HG03103 (cell line): ENCODE measurements around the gene THTPA.

Experiments
- ATAC-seq: cut with Tn5 transposase; IDR thresholded peaks from one replicate; pipeline ENCODE4 v1.9.1; 2021; ENCODE audit warnings: low read depth; ENCODE audit not compliant: unreplicated experiment

THTPA gene

GRCh38 chr14:23555882-23556699, at the start of gene THTPA:
THTPA (plus strand) TSS chr14:23556271; CDS start chr14:23556758, 487 bp downstream.
- ATAC-seq = peak; percentile 81

GRCh38 chr14:23512156-23512555, 43.9 kb upstream of the THTPA start:
- no peak for ATAC-seq

- ATAC-seq = no peak
These were observed 42.9 kb upstream of the THTPA start for GRCh38 chr14:23513005-23513817.

- ATAC-seq = no peak
These were observed 42.0 kb upstream of the THTPA start for GRCh38 chr14:23513818-23514643.

- no peak for ATAC-seq
These were observed 41.5 kb upstream of the THTPA start for GRCh38 chr14:23514644-23514957.

GRCh38 chr14:23517650-23518326, 38.3 kb upstream of the THTPA start:
- ATAC-seq = no peak

- no peak for ATAC-seq
These were observed 37.4 kb upstream of the THTPA start for GRCh38 chr14:23518709-23519108.

GRCh38 chr14:23520899-23521533, 35.1 kb upstream of the THTPA start:
- no peak for ATAC-seq

GRCh38 chr14:23521785-23522640, 34.1 kb upstream of the THTPA start:
- ATAC-seq = no peak

GRCh38 chr14:23522643-23523198, 33.4 kb upstream of the THTPA start:
- no peak for ATAC-seq

- no peak for ATAC-seq
These were observed 32.6 kb upstream of the THTPA start for GRCh38 chr14:23523229-23524016.

GRCh38 chr14:23524954-23525353, 31.1 kb upstream of the THTPA start:
- no peak for ATAC-seq

- no peak for ATAC-seq
These were observed 30.5 kb upstream of the THTPA start for GRCh38 chr14:23525611-23526010.

GRCh38 chr14:23528555-23528954, 27.5 kb upstream of the THTPA start:
- ATAC-seq = no peak

- no peak for ATAC-seq
These were observed 27.1 kb upstream of the THTPA start for GRCh38 chr14:23529016-23529415.

GRCh38 chr14:23530375-23531055, 25.6 kb upstream of the THTPA start:
- ATAC-seq = no peak

GRCh38 chr14:23531391-23531790, 24.7 kb upstream of the THTPA start:
- ATAC-seq = no peak
